Measurements from ENCODE around the gene GCAT. TPM values are rescaled to one million over a fixed set of nuclear protein-coding genes. Genes with fewer than 3 reads are reported as not detected.

Gene GCAT
- total and polyA plus RNA-seq, 9 of the 15 experiments (the other 6 are each of a cell fraction or from before 2014, with no cell fraction given): 1.9 to 69.9 (median 26.4) TPM

GRCh38 chr22:37804352-37804880 is 3.3 kb upstream of the GCAT start (continued):
- TF ChIP-seq ZBTB40 (IDR thresholded peaks at IDR 0.05): no peak
- no peak for TF ChIP-seq ZBTB40 (CRISPR knock-in tag; IDR thresholded peaks at IDR 0.05)
- no peak for TF ChIP-seq ZKSCAN1 (IDR thresholded peaks at IDR 0.05; ENCODE audit: low read depth, low read length)
